K562 (cell line): ENCODE results near the gene C1orf167.

Experiments used
- BRCA1 ChIP-seq, 2 experiments: fragments of 450-650 bp in 1 of 2; sonication (generic) in 1 of 2; formaldehyde crosslinking in 1 of 2; IDR thresholded peaks; 2 replicates each; pipeline versions ENCODE4 v1.5.0 to v1.6.1; 2017 to 2020; ENCODE audit warnings: mild to moderate bottlenecking in 1 of 2, missing genetic modification reagents in 1 of 2
- CCNT2 ChIP-seq: IDR thresholded peaks from 2 replicates; pipeline ENCODE4 v1.6.1; 2011; ENCODE audit warnings: borderline replicate concordance, low read depth, mild to moderate bottlenecking, moderate library complexity, mixed read lengths, low read length; ENCODE audit not compliant: insufficient read length; ENCODE audit errors: extremely low read depth
- CTCF ChIP-seq, 3 experiments: IDR thresholded peaks in 2 of 3; conservative IDR thresholded peaks in 1 of 3; 2 replicates each; pipeline ENCODE4 v1.5.1; 2011 to 2012; ENCODE audit warnings: low read length in 3 of 3, mild to moderate bottlenecking in 3 of 3, control low read depth in 2 of 3, improper control_type of control experiment in 1 of 3, inconsistent platforms in 1 of 3, low read depth in 1 of 3, mixed read lengths in 1 of 3, moderate library complexity in 1 of 3; ENCODE audit not compliant: insufficient read depth in 2 of 3
- ELF1 ChIP-seq: fragments of 200-800 bp; sonication (Bioruptor generic); IDR thresholded peaks from 2 replicates; pipeline ENCODE4 v1.6.1; 2016; ENCODE audit warnings: missing genetic modification characterization, missing compliant biosample characterization
- FOSL1 ChIP-seq: fragments of 200-800 bp; sonication (Bioruptor generic); conservative IDR thresholded peaks from 2 replicates; pipeline ENCODE4 v1.6.1; 2016; ENCODE audit warnings: missing genetic modification characterization, missing compliant biosample characterization
- MTA3 ChIP-seq: fragments of 450-650 bp; formaldehyde crosslinking; IDR thresholded peaks from 2 replicates; pipeline ENCODE4 v1.6.1; 2017; ENCODE audit warnings: mild to moderate bottlenecking, borderline replicate concordance
- NFYB ChIP-seq: IDR thresholded peaks from 2 replicates; pipeline ENCODE4 v1.6.1; 2011; ENCODE audit warnings: mild to moderate bottlenecking, moderate library complexity; ENCODE audit not compliant: insufficient read length; ENCODE audit errors: extremely low read depth
- POLR2A ChIP-seq: fragments of 450-650 bp; conservative IDR thresholded peaks from 2 replicates; pipeline ENCODE4 v1.6.1; 2016
- POLR2AphosphoS2 ChIP-seq: IDR thresholded peaks from 2 replicates; pipeline ENCODE4 v1.6.1; 2012; ENCODE audit warnings: low read length, improper control_type of control experiment
- RFX5 ChIP-seq: IDR thresholded peaks from 2 replicates; pipeline ENCODE4 v1.6.1; 2011; ENCODE audit warnings: low read depth, mild to moderate bottlenecking, improper control_type of control experiment, low read length
- USF2 ChIP-seq: sonication (generic); formaldehyde crosslinking; IDR thresholded peaks from 2 replicates; pipeline ENCODE4 v1.5.0; 2020; ENCODE audit warnings: missing genetic modification reagents
- ZBTB26 ChIP-seq: fragments of 450-650 bp; formaldehyde crosslinking; IDR thresholded peaks from 2 replicates; pipeline ENCODE4 v1.4.0; 2022; ENCODE audit warnings: missing genetic modification characterization
- ZNF696 ChIP-seq: fragments of 250-450 bp; sonication (Bioruptor Pico); conservative IDR thresholded peaks from 2 replicates; pipeline ENCODE4 v1.4.0; 2020; ENCODE audit warnings: mild to moderate bottlenecking, moderate library complexity

GRCh38 chr1:11759791-11760190 is 2.2 kb upstream of the C1orf167 start:
- TF ChIP-seq ZBTB26 (CRISPR knock-in tag) (no peak), BRCA1 (IDR thresholded peaks at IDR 0.05) (no peak), BRCA1 (CRISPR knock-in tag; IDR thresholded peaks at IDR 0.05) (no peak), USF2 (CRISPR knock-in tag) (no peak), FOSL1 (tag) (no peak), RFX5 (no peak), MTA3 (no peak), CCNT2 (no peak), NFYB (no peak), ELF1 (tag) (no peak), POLR2A (no peak), CTCF (IDR thresholded peaks at IDR 0.05 in 2 of 3, conservative IDR thresholded peaks at IDR 0.05 in 1 of 3; ENCODE audit: insufficient read depth in 2 of 3, low read depth in 1 of 3, low read length in 3 of 3) (no peak), ZNF696 (CRISPR knock-in tag) (no peak), POLR2AphosphoS2 (no peak)
